Anterior cingulate cortex (tissue), 58 donors: Measurements from ENCODE around the gene NTRK3.
A peak's percentile ranks its signal among the peaks of the same experiment; 100 is the strongest.

Experiments used
- DNase-seq, 58 donors: peaks; one replicate each; lab custom pipeline; 2025; lab: John Stamatoyannopoulos, UW

NTRK3 gene

GRCh38 chr15:88191812-88192165 lies 64.8 kb downstream of the NTRK3 start:
- DNase-seq: no peak

DNA sequence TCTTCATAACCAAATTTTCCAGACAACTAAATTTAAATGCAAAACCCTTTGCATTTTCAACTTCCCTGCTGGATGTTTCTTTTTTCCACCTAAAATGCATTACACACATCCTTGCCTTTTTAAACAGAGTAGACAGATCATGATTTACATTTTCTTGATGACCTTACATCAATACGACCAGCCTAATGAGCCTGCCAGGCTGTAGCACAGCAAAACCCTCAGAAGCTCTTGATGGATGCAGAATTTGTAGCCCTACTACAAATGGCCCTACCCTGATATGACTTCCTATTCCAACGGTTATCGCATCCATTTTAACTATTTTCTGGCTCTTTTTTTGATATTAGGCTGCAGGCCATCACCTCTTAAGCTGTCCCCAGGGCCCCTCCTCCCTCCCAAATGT lies 66.3 kb downstream of the NTRK3 start:
- no peak for DNase-seq

- no peak for DNase-seq
Measured at GRCh38 chr15:88188300-88188699, 68.2 kb downstream of the NTRK3 start.

DNA sequence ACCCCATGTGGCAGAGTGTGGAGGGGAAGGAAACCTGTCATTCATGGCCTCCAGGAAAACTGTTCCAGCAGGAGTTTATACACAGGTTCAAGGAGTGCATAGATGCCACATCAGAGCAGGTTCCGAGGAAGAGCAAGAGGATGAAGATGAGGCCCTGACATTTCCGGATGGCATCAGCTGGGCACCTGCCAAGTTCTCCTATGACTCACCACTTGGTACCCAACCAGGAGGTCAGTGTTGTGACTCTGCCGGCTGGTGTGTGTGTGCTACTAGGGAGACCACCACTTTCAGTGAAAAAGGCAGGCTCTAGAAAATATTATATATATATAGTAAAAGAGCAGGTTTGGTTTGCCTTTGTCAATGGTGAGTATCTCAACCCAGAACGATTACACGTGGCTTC lies 69.3 kb downstream of the NTRK3 start:
- DNase-seq: peak in 16 of 58 donors; percentile 8 to 84 (median 21)

- DNase-seq: no peak
Measured at GRCh38 chr15:88185584-88185983, 71.0 kb downstream of the NTRK3 start.

DNA sequence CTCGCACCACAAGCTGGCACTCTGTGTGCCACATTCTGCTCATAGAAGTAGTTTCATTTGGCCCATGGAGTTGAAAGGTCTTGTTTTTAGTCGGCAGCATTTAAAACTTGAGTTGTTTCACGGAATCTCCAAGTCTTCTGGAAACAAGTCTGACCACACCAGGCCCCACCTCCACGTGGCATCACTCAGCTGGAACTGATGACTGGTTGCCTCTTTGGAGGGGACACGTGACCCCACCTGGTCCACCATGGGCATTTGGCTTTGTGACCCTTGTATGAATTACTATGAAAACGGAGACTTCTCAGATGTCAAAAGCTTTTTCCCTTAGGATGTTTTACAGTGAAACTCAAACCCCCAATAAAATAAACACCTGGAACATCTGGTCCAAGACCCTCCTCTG lies 74.9 kb downstream of the NTRK3 start:
- DNase-seq: no peak

DNA sequence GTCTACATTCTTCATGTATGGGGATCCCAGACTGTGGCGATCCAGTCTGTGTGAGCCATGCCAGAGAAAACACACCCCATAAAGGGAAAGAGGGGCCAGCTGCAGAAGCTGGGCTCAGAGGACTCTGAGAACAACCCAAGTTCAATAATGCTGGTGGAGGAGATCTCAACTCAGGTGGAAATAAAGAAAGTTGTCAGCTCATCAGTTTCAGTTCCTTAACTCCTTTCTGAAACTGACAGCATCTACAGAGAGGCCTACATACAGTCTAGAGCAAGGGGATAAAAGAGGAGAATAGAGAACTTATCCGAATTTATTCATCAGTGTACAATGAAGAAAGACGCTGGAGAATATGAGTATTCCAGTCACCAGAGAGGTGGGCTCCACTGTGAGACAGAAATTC lies 77.0 kb downstream of the NTRK3 start:
- DNase-seq: no peak

DNA sequence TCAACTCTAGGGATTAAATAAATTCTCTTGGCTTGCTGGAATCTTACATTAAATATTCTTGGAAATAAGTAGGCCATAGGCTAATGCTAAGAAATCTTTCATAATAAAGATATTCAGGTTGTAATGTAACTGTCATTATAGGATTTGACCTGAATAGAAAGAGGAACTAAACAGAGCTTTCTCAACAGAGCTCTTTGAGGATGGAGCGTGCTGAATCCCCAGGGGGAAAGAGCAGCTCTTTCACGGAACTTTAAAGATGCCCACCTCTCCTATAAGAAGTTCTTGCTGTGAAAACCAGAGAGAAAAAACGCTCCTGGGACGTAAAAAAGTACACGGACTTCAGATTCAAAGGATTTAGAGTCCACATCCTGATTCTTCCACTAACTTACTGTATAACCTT lies 77.9 kb downstream of the NTRK3 start:
- no peak for DNase-seq

GRCh38 chr15:88177451-88177850 lies 79.1 kb downstream of the NTRK3 start:
- DNase-seq: no peak

- no peak for DNase-seq
Measured at GRCh38 chr15:88174571-88174970, 82.0 kb downstream of the NTRK3 start.

DNA sequence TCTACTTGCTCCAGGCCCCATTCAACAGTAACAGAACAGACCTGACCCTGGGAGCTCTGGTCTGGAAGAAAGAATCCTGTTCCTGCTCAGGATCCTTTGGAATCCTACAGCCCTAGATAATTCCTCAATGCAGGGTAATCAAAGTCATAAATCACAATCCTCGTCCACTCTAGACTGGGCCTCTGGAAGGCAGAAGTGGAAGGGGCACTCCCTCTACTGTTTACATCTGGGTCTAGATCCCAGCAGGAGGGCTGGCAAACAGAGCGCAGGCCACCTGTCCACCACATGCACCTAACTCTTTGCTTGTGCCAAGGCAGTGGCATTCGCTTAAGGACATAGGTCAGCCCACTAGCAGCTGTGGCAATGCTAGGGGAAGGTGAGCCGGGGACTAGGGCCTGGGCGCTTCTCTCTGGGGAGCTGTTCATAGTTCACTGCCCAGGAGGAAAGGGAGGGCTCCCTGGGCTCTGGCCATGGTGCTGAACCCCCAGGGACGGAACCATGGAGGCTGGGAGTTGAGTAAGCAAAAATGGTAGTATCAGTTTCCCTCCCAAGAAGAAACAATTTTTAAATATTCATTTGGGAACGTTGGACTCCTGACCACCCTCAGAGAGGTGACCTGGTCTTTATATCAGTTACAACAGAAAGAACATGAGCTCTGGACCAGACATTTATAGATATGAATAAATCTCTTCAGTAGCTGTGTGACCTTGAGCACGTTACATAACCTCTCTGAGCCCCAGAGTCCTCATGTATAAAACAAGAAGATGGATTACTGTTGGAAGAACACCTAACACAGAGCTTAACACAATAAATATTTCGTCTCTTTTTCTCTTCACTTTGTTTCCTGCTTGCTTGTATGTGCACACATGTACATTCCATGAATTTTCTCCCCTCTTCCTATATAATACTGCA lies 90.2 kb downstream of the NTRK3 start:
- DNase-seq: no peak

GRCh38 chr15:88161636-88162035 lies 94.9 kb downstream of the NTRK3 start:
- no peak for DNase-seq

GRCh38 chr15:88155310-88155709 lies 101.2 kb downstream of the NTRK3 start:
- DNase-seq: no peak

- DNase-seq: no peak
Measured at GRCh38 chr15:88152672-88153071, 103.9 kb downstream of the NTRK3 start.

- no peak for DNase-seq
Measured at GRCh38 chr15:88147760-88148159, 108.8 kb downstream of the NTRK3 start.

DNA sequence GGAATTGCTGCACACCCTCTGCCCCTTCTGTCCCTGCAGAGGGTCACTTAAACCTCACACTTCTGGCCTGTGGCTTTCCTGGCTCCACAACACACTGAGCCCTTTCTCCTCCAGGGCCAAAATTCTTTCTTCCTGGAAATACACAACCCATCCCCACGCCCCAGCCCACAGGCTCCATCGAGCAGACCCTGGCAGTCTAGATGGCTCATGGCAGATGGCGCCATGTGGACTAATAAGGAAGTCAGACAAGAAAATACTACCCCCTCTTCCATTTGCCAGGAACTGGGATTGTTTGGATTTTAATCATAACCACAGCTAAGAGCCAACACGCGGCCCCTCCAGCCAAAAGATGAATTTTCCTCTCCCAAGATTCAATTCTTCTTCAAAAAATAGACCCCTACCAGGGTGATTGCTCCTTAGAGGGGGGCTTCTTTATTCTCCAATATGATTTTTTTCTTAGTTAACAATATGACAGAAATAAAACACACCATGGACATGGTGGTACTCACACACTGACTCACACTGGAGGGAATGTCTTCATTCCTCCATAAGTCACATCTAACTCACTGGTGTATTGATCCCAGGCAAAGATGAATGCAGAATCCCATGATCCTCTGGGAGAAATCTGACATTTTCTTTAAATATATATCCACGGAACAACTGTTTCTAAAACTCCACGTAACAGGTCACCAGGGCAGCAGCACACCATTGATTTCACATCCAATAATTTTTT lies 111.5 kb downstream of the NTRK3 start:
- DNase-seq: no peak

- DNase-seq: no peak
Measured at GRCh38 chr15:88142121-88142520, 114.4 kb downstream of the NTRK3 start.

GRCh38 chr15:88141269-88141889 lies 115.2 kb downstream of the NTRK3 start:
- no peak for DNase-seq

DNA sequence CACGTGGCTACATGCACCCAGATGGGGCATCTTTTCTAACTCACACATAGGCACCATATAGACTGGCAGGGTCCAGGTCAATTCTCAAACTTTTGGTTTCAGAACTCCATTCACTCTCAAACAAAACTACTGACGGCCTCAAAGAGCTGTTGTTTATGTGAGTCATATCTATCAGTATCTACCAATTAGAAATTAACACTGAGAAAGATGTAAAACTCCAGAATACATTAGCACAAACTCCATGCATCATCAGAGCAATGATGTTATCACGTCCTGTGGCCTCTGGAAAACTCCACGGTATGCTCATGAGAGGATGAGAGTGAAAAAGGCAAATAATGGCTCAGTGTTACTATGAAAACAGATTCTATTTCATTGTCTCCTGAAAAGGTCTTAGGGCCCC lies 116.1 kb downstream of the NTRK3 start:
- no peak for DNase-seq

- DNase-seq: peak in 3 of 58 donors; percentile 1 to 37 (median 13)
Measured at GRCh38 chr15:88139936-88140335, 116.6 kb downstream of the NTRK3 start.

- no peak for DNase-seq
Measured at GRCh38 chr15:88133795-88134194, 122.7 kb downstream of the NTRK3 start.
